Upper lobe of left lung (tissue), 6 donors: ENCODE data around the gene CTTN. TPM values are rescaled to one million over a fixed set of nuclear protein-coding genes. Genes with fewer than 3 reads are reported as not detected.

Experiments used
- ATAC-seq, 2 donors: fragments of 200-7000 bp; cut with Tn5 transposase; one replicate each; pipeline ENCODE4 v1.9.1; 2022; ENCODE audit warnings: mild to moderate bottlenecking in 2 of 2, moderate library complexity in 2 of 2; ENCODE audit not compliant: low FRiP score in 2 of 2
- DNase-seq, 2 donors: peaks; one replicate each; pipeline ENCODE4 v3.0.0-alpha.2; 2019 to 2020
- H3K27ac ChIP-seq, 4 donors: fragments of 200-600 bp; sonication (generic); one replicate each; pipeline ENCODE4 v1.5.1; 2016 to 2019
- H3K27me3 ChIP-seq, 4 donors: fragments of 200-600 bp; sonication (generic); one replicate each; pipeline ENCODE4 v1.5.1; 2017 to 2019
- H3K36me3 ChIP-seq, 4 donors: fragments of 200-600 bp; sonication (generic); one replicate each; pipeline ENCODE4 v1.5.1; 2016 to 2019
- H3K4me1 ChIP-seq, 4 donors: fragments of 200-600 bp; sonication (generic); one replicate each; pipeline ENCODE4 v1.5.1; 2018 to 2019
- H3K4me3 ChIP-seq, 4 donors: fragments of 200-600 bp; sonication (generic); one replicate each; pipeline ENCODE4 v1.5.1; 2017 to 2019; ENCODE audit warnings: mild to moderate bottlenecking in 2 of 4, moderate library complexity in 1 of 4
- H3K9me3 ChIP-seq, 4 donors: fragments of 200-600 bp; sonication (generic); one replicate each; pipeline ENCODE4 v1.5.1; 2018 to 2019
- EP300 ChIP-seq, 4 donors: sonication (generic); formaldehyde crosslinking; IDR thresholded peaks; one replicate each; pipeline ENCODE4 v1.5.1; 2017; ENCODE audit warnings: antibody characterized with exemption in 4 of 4, control low read depth in 2 of 4
- POLR2A ChIP-seq, 4 donors: fragments of 450-650 bp; IDR thresholded peaks; one replicate each; pipeline ENCODE4 v1.5.1; 2016 to 2017; ENCODE audit warnings: antibody characterized with exemption in 4 of 4, mild to moderate bottlenecking in 2 of 4
- POLR2AphosphoS5 ChIP-seq, 2 donors: sonication (generic); formaldehyde crosslinking; IDR thresholded peaks; one replicate each; pipeline ENCODE4 v1.5.1; 2017; ENCODE audit warnings: antibody characterized with exemption in 2 of 2
- WGBS, 2 donors: methylation state at CpG; one replicate each; pipeline ENCODE4 v1.1.5; 2017 to 2018; 5-methylcytosine and 5-hydroxymethylcytosine counted together
- total RNA-seq, 6 donors: library from RNA; depleted of rRNA in 4 of 6; stranded (reverse); fragments of >200 nt in 4 of 6; gene quantifications; one replicate each; pipeline versions ENCODE4 v1.1.0 to v1.2.1, GENCODE V29; 2016 to 2021
- TF ChIP-seq, protein P1 (sequence below), 6 experiments: fragments of 450-650 bp in 4 of 6; fragments of 200-600 bp in 2 of 6; sonication (generic) in 2 of 6; IDR thresholded peaks; one replicate each; pipeline ENCODE4 v1.5.1; 2016 to 2019; ENCODE audit warnings: antibody characterized with exemption in 6 of 6
- donor health status: DM: no; HTN: no; CAD: no; lungs with moderate emphysema.
- donor health status: DM: no; HTN: yes; CAD: no; lungs with severe emphysema.

Gene CTTN
- total RNA-seq, 6 donors from 2014 or later = 175 to 413 (median 218) TPM

DNA sequence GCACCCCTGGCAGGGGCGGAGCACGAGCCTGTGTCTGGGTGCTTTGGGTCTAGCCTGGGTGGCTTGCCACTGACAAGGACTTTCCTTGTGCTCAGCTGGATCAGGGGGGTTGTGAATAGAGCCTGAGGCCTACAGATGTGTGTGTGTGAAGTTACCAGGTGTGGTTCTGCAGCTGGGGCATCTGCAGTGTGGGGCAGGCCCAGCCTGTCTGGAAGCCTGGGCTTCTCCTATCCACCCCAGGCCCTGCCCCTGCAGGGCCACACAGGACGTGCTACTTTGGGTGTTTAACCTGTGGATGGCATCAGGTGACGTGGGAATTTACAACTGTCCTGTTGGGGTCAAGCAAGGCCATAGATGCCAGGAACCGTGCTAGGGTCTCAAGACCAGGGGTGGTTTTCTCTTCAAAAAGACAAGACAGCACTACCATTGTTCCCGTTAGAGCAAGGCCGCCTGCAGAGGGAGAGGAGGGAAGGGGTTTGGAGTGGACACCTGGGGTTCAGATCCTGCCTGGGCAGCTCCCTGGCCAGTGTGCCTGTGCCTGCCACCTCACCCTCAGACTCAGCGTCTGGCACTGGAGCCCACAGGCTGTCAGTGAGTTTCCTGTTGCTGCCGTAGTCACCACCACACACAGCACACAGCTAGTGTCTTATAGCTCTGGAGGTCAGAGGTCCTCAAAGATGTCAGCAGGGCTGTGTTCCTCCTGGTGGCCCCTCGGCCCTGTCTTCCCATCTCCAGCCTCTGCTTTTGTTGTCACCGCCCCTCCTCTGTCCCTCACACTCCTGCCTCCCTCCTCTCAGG is 31.6 kb downstream of the CTTN start:
- ATAC-seq (no peak), DNase-seq (no peak)
- Histone ChIP-seq H3K27me3 (no peaks in the 10 kb centered on the region), H3K4me3 (no peak overlapping the region), H3K4me1 (no peaks in the 10 kb centered on the region), H3K9me3 (no peaks in the 10 kb centered on the region), H3K36me3 (peaks cover 10 to 97% (median 77%) of the 10 kb centered on the region in 4 donors), H3K27ac (no peak overlapping the region)
- WGBS, 2 donors = 67 to 85% methylated on average over 3 to 11 of the region's 11 CpGs
- no peak for TF ChIP-seq POLR2AphosphoS5 (IDR thresholded peaks at IDR 0.05)
- TF ChIP-seq, protein P1, sequence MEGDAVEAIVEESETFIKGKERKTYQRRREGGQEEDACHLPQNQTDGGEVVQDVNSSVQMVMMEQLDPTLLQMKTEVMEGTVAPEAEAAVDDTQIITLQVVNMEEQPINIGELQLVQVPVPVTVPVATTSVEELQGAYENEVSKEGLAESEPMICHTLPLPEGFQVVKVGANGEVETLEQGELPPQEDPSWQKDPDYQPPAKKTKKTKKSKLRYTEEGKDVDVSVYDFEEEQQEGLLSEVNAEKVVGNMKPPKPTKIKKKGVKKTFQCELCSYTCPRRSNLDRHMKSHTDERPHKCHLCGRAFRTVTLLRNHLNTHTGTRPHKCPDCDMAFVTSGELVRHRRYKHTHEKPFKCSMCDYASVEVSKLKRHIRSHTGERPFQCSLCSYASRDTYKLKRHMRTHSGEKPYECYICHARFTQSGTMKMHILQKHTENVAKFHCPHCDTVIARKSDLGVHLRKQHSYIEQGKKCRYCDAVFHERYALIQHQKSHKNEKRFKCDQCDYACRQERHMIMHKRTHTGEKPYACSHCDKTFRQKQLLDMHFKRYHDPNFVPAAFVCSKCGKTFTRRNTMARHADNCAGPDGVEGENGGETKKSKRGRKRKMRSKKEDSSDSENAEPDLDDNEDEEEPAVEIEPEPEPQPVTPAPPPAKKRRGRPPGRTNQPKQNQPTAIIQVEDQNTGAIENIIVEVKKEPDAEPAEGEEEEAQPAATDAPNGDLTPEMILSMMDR (IDR thresholded peaks at IDR 0.05) = no peak
- TF ChIP-seq EP300 (IDR thresholded peaks at IDR 0.05) = no peak
- no peak for TF ChIP-seq POLR2A (IDR thresholded peaks at IDR 0.05)

DNA sequence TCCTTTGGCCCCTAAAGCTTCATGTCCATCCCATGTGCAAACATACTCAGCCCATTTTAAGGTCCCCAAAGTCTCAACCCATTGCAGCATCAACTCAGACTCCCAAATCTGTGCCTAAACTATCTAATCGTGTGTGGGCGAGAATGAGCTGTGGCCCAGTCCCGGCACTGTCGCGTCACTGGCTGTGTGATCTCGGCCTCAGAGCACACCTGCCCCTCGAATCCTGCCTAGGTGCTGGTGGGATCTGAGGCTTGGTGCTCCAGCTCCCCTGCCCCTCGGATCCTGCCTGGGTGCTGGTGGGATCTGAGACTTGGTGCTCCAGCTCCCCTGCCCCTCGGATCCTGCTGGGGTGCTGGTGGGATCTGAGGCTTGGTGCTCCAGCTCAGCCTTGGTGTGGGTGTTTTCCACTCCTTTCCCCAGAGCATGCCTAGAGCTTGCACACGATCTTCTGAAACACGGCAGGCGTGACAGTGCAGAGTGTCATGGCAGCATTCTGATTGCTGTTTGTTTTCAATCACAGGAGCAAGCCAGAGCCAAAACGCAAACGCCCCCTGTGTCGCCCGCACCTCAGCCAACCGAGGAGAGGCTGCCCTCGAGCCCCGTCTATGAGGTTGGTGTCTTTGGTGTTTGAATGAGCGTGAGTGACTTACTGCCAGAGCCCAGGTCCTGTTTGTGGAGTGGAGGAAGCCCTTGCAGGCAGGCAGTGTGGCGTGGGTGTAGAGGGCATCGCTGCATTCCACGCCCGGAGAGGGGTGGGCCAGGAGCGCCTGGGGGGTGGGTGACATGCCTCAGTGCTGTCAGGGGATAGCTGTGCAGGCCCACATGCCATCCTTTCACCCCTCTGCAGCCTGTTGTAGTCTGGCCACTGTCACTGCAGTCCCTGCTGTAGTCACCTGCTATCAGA is 32.6 kb downstream of the CTTN start:
- H3K36me3 ChIP-seq = peaks cover 11 to 97% (median 77%) of the 10 kb centered on the region in 4 donors
- WGBS, 2 donors = 92 to 97% methylated on average over 16 to 25 of the region's 25 CpGs
- no peaks in the 10 kb centered on the region for H3K27me3 ChIP-seq
- ATAC-seq (no peak), DNase-seq (no peak)
- H3K27ac ChIP-seq = no peak overlapping the region
- H3K9me3 ChIP-seq = no peaks in the 10 kb centered on the region
- no peaks in the 10 kb centered on the region for H3K4me1 ChIP-seq
- no peak overlapping the region for H3K4me3 ChIP-seq
- TF ChIP-seq EP300 (IDR thresholded peaks at IDR 0.05) (no peak), POLR2AphosphoS5 (IDR thresholded peaks at IDR 0.05) (no peak), POLR2A (IDR thresholded peaks at IDR 0.05) (no peak)
- TF ChIP-seq, protein P1 (IDR thresholded peaks at IDR 0.05) = no peak

DNA sequence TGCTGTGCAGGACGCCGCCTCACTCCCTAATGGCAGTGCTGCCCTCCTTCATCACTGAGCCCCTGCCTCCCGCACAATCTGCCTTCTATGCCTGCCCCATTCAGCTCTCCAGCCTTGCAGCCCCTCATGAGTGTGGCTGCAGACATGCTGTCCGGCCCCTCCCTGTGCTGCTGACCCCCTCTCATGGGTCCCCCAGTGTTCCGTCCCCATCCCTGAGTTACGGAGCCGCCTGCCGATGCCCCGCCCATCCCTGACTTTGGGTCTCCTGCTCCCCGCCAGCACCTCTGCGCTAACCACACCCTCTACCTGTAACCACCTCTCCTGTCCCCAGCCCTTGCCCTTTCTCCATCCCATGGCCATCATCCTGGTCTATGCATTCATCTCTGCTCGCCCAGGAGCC is 33.3 kb downstream of the CTTN start:
- no peak for DNase-seq
- H3K36me3 ChIP-seq = peaks cover 15 to 97% (median 79%) of the 10 kb centered on the region in 4 donors
- H3K9me3 ChIP-seq = no peaks in the 10 kb centered on the region
- no peaks in the 10 kb centered on the region for H3K27me3 ChIP-seq
- 94% methylated on average over 12 of the region's 12 CpGs for WGBS, 2 donors
- no peak overlapping the region for H3K27ac ChIP-seq
- TF ChIP-seq POLR2A (IDR thresholded peaks at IDR 0.05) = no peak
- TF ChIP-seq, protein P1 (IDR thresholded peaks at IDR 0.05) = no peak
- TF ChIP-seq EP300 (IDR thresholded peaks at IDR 0.05) = no peak
- no peak for TF ChIP-seq POLR2AphosphoS5 (IDR thresholded peaks at IDR 0.05)
- no peak overlapping the region for H3K4me3 ChIP-seq
- ATAC-seq = no peak
- H3K4me1 ChIP-seq = no peaks in the 10 kb centered on the region

DNA sequence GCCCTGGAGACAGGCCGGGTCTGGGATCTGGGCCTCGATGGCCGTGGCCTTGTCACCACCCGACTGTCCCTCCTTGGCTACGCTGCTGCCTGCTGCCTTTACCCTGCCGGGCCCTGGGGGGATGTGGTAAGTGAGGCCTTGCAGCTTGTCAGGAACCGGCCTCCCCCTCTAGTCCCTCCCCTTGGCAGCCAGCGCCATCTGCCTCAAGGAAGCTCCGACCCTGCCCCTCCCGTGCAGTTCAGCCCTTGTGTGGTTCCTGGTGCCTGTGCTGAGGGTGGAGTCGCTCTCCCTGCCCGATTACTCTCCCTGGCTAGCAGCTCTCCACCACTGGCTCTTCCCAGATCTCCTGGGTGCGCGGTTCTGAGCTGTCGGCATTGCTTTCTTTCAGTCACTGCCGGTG is 33.7 kb downstream of the CTTN start:
- DNase-seq = no peak
- H3K27me3 ChIP-seq = no peaks in the 10 kb centered on the region
- peak in 1 of 2 donors; percentile 33 for ATAC-seq
- H3K4me1 ChIP-seq = no peaks in the 10 kb centered on the region
- no peak overlapping the region for H3K4me3 ChIP-seq
- TF ChIP-seq EP300 (IDR thresholded peaks at IDR 0.05) (no peak), POLR2A (IDR thresholded peaks at IDR 0.05) (no peak), POLR2AphosphoS5 (IDR thresholded peaks at IDR 0.05) (no peak)
- TF ChIP-seq, protein P1 (IDR thresholded peaks at IDR 0.05) = no peak
- peaks cover 15 to 97% (median 79%) of the 10 kb centered on the region in 4 donors for H3K36me3 ChIP-seq
- H3K27ac ChIP-seq = no peak overlapping the region
- 68 to 70% methylated on average over 16 of the region's 16 CpGs for WGBS, 2 donors
- H3K9me3 ChIP-seq = no peaks in the 10 kb centered on the region
